ENCODE measurements around the gene ZNF474.

ZNF474 gene

GRCh38 chr5:122121479-122122465 is 7.6 kb upstream of the ZNF474 start:
- in situ Hi-C loops (cut with MboI; ENCODE audit: low sequenced_read_pairs, unreplicated experiment), result no loop called here
- no peak for TF ChIP-seq CTCF (IDR thresholded peaks at IDR 0.05; ENCODE audit: borderline replicate concordance, control extremely low read depth, extremely low read depth, insufficient read depth, missing control alignments)
- DNase-seq (ENCODE audit: low spot score), result no peak

GRCh38 chr5:122124766-122125165 is 4.6 kb upstream of the ZNF474 start:
- TF ChIP-seq CTCF (IDR thresholded peaks at IDR 0.05; ENCODE audit: borderline replicate concordance, control extremely low read depth, extremely low read depth, insufficient read depth, missing control alignments), result no peak
- DNase-seq (ENCODE audit: low spot score), result no peak
- in situ Hi-C loops (cut with MboI; ENCODE audit: low sequenced_read_pairs, unreplicated experiment), result no loop called here

- no peak for DNase-seq (ENCODE audit: low spot score)
- in situ Hi-C loops (cut with MboI; ENCODE audit: low sequenced_read_pairs, unreplicated experiment), result no loop called here
- no peak for TF ChIP-seq CTCF (IDR thresholded peaks at IDR 0.05; ENCODE audit: borderline replicate concordance, control extremely low read depth, extremely low read depth, insufficient read depth, missing control alignments)
Measured at GRCh38 chr5:122126177-122126755, 3.1 kb upstream of the ZNF474 start.

GRCh38 chr5:122126756-122127321 is 2.5 kb upstream of the ZNF474 start:
- in situ Hi-C loops (cut with MboI; ENCODE audit: low sequenced_read_pairs, unreplicated experiment), result no loop called here
- no peak for DNase-seq (ENCODE audit: low spot score)
- TF ChIP-seq CTCF (IDR thresholded peaks at IDR 0.05; ENCODE audit: borderline replicate concordance, control extremely low read depth, extremely low read depth, insufficient read depth, missing control alignments), result no peak

- no peak for TF ChIP-seq CTCF (IDR thresholded peaks at IDR 0.05; ENCODE audit: borderline replicate concordance, control extremely low read depth, extremely low read depth, insufficient read depth, missing control alignments)
- no peak for DNase-seq (ENCODE audit: low spot score)
- in situ Hi-C loops (cut with MboI; ENCODE audit: low sequenced_read_pairs, unreplicated experiment), result no loop called here
Measured at GRCh38 chr5:122130152-122130551, 806 bp downstream of the ZNF474 start.

- DNase-seq (ENCODE audit: low spot score), result no peak
- in situ Hi-C loops (cut with MboI; ENCODE audit: low sequenced_read_pairs, unreplicated experiment), result no loop called here
- TF ChIP-seq CTCF (IDR thresholded peaks at IDR 0.05; ENCODE audit: borderline replicate concordance, control extremely low read depth, extremely low read depth, insufficient read depth, missing control alignments), result no peak
Measured at GRCh38 chr5:122137702-122138101, 8.4 kb downstream of the ZNF474 start.

Data from GM13976 (cell line).